ENCODE results near the gene MAZ. TPM values are rescaled to one million over a fixed set of nuclear protein-coding genes. Genes with fewer than 3 reads are reported as not detected.
A peak's percentile ranks its signal among the peaks of the same experiment; 100 is the strongest.

MAZ gene
- total and polyA plus RNA-seq, 2 of the 13 experiments (the other 11 are each of a cell fraction or from before 2014, with no cell fraction given), result 203 to 277 TPM

DNA sequence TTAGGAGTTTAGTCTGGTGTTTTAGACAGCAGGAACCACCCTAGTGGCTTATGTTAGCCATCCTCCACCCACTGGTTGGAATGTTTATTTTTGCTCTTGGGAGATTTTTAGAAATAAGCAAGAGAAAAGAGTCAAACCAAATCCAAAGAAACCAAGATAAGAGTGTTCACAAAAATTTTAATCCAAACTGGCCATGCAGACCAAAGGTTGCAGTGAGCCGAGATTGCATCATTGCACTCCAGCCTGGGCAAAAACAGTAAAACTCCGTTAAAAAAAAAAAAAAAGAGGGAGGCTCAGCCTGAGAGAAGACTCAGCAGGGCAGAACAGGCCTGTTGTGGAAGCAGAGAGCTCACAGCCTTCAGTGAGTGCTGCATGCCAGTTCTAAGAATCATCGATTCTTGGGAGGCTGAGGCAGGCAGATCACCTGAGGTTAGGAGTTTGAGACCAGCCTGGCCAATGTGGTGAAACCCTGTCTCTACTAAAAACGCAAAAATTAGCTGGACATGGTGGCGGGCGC, 48.3 kb upstream of the MAZ start (continued):
- TF ChIP-seq SAP130 (CRISPR knock-in tag; IDR thresholded peaks at IDR 0.05; ENCODE audit: low read depth), result peak; percentile 34
- TF ChIP-seq BCL6 (CRISPR knock-in tag; IDR thresholded peaks at IDR 0.05), result peak; percentile 57
- TF ChIP-seq, protein P1, sequence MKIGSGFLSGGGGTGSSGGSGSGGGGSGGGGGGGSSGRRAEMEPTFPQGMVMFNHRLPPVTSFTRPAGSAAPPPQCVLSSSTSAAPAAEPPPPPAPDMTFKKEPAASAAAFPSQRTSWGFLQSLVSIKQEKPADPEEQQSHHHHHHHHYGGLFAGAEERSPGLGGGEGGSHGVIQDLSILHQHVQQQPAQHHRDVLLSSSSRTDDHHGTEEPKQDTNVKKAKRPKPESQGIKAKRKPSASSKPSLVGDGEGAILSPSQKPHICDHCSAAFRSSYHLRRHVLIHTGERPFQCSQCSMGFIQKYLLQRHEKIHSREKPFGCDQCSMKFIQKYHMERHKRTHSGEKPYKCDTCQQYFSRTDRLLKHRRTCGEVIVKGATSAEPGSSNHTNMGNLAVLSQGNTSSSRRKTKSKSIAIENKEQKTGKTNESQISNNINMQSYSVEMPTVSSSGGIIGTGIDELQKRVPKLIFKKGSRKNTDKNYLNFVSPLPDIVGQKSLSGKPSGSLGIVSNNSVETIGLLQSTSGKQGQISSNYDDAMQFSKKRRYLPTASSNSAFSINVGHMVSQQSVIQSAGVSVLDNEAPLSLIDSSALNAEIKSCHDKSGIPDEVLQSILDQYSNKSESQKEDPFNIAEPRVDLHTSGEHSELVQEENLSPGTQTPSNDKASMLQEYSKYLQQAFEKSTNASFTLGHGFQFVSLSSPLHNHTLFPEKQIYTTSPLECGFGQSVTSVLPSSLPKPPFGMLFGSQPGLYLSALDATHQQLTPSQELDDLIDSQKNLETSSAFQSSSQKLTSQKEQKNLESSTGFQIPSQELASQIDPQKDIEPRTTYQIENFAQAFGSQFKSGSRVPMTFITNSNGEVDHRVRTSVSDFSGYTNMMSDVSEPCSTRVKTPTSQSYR (CRISPR knock-in tag; IDR thresholded peaks at IDR 0.05; ENCODE audit: borderline replicate concordance), result no peak
- no peak for TF ChIP-seq ZBTB7A (CRISPR knock-in tag; IDR thresholded peaks at IDR 0.05)
- no peak for TF ChIP-seq ZNF431 (CRISPR knock-in tag; IDR thresholded peaks at IDR 0.05; ENCODE audit: borderline replicate concordance, low read depth)
- TF ChIP-seq ZNF12 (CRISPR knock-in tag; IDR thresholded peaks at IDR 0.05), result 0 out of 2 replicates have a peak, but pooled peaks have one; percentile 35
- TF ChIP-seq CBX2 (IDR thresholded peaks at IDR 0.05; ENCODE audit: low read depth, low read length), result no peak
- no peak for TF ChIP-seq CBX2 (CRISPR knock-in tag; IDR thresholded peaks at IDR 0.05; ENCODE audit: low read depth)
- 0 out of 2 replicates have a peak, but pooled peaks have one; percentile 11 for TF ChIP-seq JUND (CRISPR knock-in tag; IDR thresholded peaks at IDR 0.05)
- no peak for TF ChIP-seq ZFP36L1 (CRISPR knock-in tag; IDR thresholded peaks at IDR 0.05)
- peak; percentile 47; the same call in 1 of the 2 replicates for TF ChIP-seq CREM (IDR thresholded peaks at IDR 0.05)
- TF ChIP-seq CREM (CRISPR knock-in tag; IDR thresholded peaks at IDR 0.05), result no peak
- TF ChIP-seq HOXA5 (CRISPR knock-in tag; IDR thresholded peaks at IDR 0.05), result peak; percentile 32; the same call in 1 of the 2 replicates
- TF ChIP-seq, protein P2, sequence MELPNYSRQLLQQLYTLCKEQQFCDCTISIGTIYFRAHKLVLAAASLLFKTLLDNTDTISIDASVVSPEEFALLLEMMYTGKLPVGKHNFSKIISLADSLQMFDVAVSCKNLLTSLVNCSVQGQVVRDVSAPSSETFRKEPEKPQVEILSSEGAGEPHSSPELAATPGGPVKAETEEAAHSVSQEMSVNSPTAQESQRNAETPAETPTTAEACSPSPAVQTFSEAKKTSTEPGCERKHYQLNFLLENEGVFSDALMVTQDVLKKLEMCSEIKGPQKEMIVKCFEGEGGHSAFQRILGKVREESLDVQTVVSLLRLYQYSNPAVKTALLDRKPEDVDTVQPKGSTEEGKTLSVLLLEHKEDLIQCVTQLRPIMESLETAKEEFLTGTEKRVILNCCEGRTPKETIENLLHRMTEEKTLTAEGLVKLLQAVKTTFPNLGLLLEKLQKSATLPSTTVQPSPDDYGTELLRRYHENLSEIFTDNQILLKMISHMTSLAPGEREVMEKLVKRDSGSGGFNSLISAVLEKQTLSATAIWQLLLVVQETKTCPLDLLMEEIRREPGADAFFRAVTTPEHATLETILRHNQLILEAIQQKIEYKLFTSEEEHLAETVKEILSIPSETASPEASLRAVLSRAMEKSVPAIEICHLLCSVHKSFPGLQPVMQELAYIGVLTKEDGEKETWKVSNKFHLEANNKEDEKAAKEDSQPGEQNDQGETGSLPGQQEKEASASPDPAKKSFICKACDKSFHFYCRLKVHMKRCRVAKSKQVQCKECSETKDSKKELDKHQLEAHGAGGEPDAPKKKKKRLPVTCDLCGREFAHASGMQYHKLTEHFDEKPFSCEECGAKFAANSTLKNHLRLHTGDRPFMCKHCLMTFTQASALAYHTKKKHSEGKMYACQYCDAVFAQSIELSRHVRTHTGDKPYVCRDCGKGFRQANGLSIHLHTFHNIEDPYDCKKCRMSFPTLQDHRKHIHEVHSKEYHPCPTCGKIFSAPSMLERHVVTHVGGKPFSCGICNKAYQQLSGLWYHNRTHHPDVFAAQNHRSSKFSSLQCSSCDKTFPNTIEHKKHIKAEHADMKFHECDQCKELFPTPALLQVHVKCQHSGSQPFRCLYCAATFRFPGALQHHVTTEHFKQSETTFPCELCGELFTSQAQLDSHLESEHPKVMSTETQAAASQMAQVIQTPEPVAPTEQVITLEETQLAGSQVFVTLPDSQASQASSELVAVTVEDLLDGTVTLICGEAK (IDR thresholded peaks at IDR 0.05), result no peak
- TF ChIP-seq, protein P2 (CRISPR knock-in tag; IDR thresholded peaks at IDR 0.05), result peak; percentile 86
- TF ChIP-seq, protein P3, sequence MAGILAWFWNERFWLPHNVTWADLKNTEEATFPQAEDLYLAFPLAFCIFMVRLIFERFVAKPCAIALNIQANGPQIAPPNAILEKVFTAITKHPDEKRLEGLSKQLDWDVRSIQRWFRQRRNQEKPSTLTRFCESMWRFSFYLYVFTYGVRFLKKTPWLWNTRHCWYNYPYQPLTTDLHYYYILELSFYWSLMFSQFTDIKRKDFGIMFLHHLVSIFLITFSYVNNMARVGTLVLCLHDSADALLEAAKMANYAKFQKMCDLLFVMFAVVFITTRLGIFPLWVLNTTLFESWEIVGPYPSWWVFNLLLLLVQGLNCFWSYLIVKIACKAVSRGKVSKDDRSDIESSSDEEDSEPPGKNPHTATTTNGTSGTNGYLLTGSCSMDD (CRISPR knock-in tag; IDR thresholded peaks at IDR 0.05), result no peak
- TF ChIP-seq ARID2 (CRISPR knock-in tag; IDR thresholded peaks at IDR 0.05; ENCODE audit: borderline replicate concordance), result no peak

Data from HepG2 (cell line).